HG02852 (cell line): ENCODE measurements around the gene TRIM65.

Experiments
- ATAC-seq: cut with Tn5 transposase; IDR thresholded peaks from one replicate; pipeline ENCODE4 v1.9.1; 2021; ENCODE audit warnings: mild to moderate bottlenecking, moderate library complexity; ENCODE audit not compliant: unreplicated experiment

The TRIM65 gene

DNA sequence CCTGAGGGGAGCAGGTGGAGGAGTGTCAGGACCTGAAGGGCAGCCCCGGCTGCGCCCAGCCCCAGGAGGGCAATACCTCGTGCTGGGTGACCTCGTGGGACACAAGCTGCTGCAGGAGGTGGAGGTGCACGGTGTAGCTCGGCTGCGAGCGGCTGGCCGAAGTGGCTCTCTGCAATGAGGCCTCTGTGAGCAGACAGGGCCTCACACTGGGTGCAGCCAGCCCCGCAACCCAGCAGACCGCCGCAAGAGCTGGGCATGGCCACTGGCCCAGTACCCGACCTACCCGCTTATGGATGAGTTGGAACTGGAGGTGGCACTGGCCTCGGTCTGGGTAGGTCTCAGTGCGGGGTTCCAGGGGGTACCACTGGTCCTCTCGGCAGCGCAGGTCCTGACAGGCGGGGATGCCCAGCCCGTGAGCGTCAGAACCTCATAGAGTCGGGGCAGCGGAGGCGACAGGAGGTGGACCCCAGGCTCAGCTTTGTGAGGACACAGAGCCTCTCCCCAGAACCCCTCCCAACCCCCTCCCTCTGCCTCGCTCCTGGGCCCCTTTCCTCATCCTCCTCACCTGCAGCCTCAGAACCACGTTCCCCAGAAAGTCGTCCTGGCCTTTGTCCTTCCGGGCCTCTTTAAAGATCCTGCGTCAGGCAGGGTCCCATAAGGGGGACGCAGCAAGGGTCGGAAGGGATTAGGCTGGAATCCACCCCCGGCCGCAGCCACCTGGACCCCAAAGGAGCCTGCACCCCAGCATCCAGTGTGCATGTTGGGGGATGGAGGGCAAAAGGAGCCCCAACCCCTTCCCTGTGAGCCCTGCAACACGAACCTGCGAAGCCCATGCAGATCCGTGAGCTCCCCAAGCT lies 56.6 kb downstream of the TRIM65 start:
- ATAC-seq: no peak
